Prostate gland (tissue), 2 donors: Measurements from ENCODE around the gene TNFRSF25.

ENCODE experiments used
- POLR2AphosphoS5 ChIP-seq: sonication (generic); formaldehyde crosslinking; IDR thresholded peaks from one replicate; pipeline ENCODE4 v1.6.1; 2017; ENCODE audit warnings: antibody characterized with exemption
- TF ChIP-seq, protein P1 (sequence below), 4 experiments: fragments of 200-600 bp in 2 of 4; fragments of 450-650 bp in 2 of 4; sonication (generic) in 2 of 4; IDR thresholded peaks; 1 replicate in 3 of 4; 2 replicates in 1 of 4; pipeline ENCODE4 v1.5.1; 2016 to 2019; ENCODE audit warnings: antibody characterized with exemption in 4 of 4, mild to moderate bottlenecking in 2 of 4, moderate library complexity in 2 of 4

DNA sequence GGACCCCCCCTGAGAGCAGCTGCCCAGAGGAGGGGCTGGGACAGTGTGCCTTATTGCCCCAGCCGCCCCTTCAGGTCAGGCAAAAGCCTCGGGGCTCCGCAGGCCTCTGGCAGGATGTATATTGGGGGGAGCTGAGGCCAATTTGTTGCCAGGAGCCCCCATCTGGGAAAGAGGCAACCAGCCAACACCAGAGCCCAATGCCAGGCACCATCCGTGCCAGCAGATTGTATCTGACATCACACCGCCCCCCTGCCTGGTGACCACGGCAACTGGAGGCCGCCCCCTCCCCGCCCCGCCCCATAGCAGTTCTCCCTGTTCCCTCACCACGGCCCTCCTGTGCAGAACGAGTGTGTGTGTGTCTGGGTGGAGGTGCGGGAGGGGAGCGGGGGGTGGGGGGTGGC, 29.1 kb upstream of the TNFRSF25 start:
- TF ChIP-seq, protein P1, sequence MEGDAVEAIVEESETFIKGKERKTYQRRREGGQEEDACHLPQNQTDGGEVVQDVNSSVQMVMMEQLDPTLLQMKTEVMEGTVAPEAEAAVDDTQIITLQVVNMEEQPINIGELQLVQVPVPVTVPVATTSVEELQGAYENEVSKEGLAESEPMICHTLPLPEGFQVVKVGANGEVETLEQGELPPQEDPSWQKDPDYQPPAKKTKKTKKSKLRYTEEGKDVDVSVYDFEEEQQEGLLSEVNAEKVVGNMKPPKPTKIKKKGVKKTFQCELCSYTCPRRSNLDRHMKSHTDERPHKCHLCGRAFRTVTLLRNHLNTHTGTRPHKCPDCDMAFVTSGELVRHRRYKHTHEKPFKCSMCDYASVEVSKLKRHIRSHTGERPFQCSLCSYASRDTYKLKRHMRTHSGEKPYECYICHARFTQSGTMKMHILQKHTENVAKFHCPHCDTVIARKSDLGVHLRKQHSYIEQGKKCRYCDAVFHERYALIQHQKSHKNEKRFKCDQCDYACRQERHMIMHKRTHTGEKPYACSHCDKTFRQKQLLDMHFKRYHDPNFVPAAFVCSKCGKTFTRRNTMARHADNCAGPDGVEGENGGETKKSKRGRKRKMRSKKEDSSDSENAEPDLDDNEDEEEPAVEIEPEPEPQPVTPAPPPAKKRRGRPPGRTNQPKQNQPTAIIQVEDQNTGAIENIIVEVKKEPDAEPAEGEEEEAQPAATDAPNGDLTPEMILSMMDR (IDR thresholded peaks at IDR 0.05) = no peak
- no peak for TF ChIP-seq POLR2AphosphoS5
